IPS DF 19.7 (cell line): Measurements from ENCODE around the gene PCGF2.
"Not testable (repeated sequence)": the region's sequence is repeated elsewhere in the genome, so short reads cannot be mapped to it uniquely, and the experiment has no call there.

Experiments used
- DNase-seq: peaks from one replicate; pipeline ENCODE4 v3.0.0-alpha.2; 2013; ENCODE audit warnings: low read depth, low spot score

PCGF2 gene

GRCh38 chr17:38735161-38735997 lies 12.8 kb downstream of the PCGF2 start:
- DNase-seq = no peak

DNA sequence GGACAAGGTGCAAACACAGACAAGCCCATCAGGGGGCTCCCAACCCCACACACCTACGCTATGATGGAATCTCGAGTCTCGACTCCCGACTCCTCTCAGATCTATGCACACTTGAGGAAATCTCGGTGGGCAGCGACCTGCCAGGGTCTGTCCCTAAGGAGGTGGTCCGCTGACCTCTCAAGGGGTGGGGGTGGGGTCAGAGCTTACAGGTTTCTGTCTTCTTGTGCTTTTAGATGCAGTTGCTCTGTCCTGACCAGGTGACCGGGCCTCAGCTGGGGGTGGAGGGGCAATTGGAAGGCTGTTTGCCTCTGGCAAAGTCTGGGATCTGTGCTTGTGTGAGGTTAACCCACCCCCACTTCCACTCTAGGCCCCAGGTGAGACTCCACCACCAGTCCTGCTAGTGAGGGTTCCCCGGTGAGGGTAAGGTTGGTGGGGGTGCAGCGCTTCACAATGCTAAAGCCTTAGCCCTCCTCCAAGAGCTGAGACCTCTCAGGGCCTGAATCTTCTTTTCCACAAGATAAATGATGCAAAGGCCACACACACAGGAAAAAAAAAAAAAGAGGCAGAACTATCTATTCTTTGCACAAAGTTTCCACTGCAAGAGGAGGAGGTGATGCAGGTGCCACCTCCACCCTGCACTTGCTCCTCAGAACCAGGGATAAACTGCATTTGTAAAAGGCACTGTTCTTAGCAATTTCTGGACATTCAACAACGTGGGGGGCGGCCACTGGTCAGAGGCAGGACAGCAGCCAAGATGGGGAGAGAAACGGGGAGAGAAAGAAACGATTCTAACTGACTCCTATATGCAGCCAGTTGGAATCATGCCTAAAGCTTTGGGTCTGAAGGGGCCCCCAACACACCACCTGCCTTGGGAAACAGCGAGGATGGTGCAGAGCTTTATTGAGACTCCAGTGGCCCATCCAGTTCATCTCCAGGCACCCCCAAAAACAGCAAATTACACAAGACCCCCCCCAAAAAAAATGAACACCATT lies 13.9 kb downstream of the PCGF2 start:
- DNase-seq = no peak

- DNase-seq = no peak
Measured at GRCh38 chr17:38733282-38733981, 14.7 kb downstream of the PCGF2 start.

DNA sequence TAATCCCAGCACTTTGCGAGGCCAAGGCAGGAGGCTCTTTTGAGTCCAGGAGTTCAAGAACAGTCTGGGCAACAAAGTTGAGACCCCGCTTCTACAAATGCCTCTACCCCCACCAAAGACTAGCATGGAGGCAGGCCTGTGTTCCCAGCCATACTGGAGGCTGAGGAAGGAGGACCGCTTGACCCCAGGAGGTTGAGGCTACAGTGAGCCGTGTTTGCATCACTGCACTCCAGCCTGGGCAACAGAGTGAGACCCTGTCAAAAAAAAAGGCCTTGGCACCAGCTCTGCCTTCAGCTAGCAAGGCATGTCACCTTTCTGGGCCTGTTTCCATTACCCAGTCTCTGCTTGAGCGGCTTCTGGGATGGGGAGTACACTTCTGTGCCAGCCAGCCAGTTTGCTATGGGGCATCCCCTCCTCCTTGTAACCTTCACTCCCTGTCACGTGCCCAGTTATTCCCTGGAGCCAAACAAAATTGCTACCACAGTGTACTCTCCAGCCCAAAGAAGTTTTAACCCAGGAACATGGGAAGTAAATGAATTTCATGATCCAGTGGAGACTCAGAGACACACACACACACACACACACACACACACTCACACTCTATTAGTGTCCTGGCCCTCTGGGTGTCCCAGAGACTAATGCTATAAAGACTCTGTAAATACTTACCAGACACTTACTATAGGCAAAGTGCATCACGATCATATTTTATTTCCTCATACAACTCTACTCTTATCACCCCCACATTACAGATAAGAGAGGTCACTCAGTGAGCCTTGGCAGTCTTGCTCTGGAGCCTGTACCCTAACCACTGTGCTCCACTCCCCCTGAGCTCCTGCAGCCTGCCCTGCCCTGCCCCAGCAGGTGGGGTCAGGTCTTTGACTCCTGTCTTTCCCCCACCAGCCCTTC lies 15.5 kb downstream of the PCGF2 start:
- DNase-seq = no peak

DNA sequence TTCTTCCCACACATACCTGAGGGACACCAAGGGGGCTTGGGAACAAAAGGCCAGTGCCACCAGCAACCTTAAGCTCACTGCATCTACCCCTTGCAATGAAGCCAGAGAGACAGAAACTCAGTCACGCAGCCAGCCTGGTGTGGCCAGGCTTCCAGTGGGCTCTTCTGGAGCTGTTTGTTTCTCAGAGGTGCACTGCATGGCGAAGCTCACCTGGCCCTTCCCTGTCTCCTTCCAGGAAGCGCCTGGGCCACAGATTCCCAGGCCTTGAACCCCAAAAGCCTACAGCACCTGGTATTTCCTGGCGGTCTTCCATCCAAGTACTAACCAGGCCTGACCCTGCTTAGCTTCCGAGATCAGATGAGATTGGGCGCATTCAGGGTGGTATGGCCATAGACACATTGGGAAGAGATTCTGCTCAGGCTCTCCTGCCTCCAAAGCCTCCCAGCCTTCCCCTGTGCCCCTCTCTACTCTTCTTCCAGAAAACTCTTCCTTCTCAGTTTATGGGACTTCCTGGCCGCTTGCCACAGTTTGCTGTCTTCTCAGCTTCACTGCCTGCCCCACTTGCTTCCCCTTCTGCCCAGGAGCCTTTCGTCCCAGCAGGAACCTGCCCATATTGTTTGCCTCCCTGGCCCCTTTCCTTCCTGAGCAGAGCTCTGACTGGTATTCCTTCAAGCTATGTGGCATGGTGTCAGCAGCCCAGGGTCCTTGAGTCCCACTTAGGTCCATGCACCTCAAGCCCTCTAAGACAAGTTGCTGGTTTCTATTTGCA lies 16.4 kb downstream of the PCGF2 start:
- no peak for DNase-seq

GRCh38 chr17:38730526-38731379 lies 17.4 kb downstream of the PCGF2 start:
- DNase-seq = no peak

DNA sequence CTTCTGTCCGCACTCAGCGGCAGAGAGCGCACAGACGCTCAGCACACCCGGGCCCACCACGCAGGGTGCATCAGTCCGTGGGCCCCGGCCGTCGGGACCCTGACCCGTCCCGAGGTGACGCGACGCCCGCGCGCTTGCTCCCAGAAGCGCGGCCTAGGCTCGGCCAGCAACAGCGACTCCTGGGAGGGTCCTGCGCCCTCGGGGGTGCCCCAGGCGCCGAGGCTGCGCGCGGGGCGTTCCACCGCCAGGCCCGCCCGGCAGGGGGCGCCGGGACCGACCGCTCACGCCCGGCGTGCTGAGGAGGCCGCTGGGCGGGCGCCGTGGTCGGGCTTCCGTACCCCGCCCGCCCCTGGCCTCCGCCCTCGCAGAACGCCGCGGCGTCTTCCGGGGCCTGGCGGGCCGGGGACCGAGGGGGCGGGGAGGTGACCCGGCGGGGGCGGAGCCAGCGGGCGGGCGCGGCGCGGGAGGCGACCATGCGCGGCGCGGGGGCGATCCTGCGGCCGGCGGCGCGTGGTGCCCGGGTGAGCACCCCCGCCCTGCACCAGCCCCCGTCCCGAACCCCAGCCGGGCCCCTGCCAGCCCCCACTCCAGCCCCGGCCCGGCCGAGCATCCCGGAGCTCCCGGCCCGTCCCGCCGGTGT lies 18.1 kb downstream of the PCGF2 start, which contains the start of gene CISD3:
Gene CISD3, plus strand, starts transcription at position 456 of the 640 bp plus-strand sequence. Its CDS starts 18 bp downstream, at position 474.
- DNase-seq = no peak

- DNase-seq = no peak
Measured at GRCh38 chr17:38729368-38729885, 18.7 kb downstream of the PCGF2 start.

DNA sequence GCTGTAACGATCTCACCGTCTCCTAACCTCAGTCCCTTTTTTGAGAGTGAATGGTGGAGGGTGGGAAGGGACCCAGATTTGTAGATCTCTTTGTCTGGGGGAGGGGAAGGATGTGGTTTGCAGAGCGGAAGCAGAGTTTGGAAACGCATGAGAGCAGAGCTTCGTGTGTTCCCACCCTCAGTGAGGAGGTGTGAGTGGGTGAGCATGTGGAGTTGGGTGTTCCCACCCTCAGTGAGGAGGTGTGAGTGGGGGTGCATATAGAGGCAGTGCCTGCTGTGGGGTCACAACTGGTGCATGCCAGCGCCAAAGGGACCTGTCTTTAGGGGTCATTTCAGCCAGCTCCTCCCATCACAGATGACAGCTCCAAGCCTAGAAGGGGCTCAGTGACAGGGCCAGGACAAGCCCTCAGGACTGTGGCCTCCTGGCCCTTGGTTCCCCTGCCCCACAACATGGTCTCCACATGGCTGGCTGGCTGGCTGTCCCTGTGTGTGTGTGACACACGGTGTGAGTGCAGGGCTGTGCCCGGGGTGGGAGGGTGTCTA lies 19.8 kb downstream of the PCGF2 start:
- DNase-seq = no peak

DNA sequence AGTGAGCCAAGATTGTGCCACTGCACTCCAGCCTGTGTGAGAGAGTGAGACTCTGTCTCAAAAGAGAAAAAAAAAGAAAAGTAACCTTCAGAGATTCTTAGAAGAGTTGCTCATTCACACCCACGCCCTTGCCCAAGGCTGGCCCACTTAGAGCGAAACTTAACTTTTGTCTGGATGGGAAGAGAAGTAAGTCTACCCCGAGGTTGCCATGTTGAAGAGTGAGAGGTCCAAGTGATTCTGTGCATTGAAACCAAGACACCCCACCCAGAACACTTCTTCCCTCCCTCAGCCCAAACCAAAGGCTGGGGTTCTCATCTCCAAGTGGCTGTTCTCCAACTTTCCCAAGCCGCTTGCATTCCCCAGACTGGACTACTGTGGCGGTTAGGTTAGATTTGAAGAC lies 20.4 kb downstream of the PCGF2 start:
- DNase-seq = no peak

- not testable (repeated sequence) for DNase-seq
Measured at GRCh38 chr17:38726145-38726544, 22.0 kb downstream of the PCGF2 start.

DNA sequence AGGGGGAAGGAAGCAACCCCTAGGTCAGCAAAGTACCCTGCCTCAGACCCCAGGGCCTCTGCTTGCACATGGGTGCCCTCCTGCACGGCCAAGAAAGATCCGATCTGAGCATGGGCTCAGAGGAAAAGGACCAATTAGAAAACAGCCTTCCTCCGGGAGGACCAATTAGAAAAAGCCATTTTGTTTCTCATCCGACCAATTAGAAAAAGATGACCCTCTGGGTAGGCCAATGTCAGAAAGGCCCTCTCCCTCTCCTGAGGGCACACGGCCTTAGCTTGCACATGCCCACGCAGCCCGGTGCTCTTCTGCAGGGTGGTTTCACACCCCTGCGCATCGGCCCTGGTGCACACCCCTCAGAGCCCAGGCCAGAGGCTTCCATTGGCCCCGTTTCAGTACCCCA lies 23.1 kb downstream of the PCGF2 start:
- no peak for DNase-seq

GRCh38 chr17:38724337-38724988 lies 23.7 kb downstream of the PCGF2 start:
- DNase-seq = no peak

DNA sequence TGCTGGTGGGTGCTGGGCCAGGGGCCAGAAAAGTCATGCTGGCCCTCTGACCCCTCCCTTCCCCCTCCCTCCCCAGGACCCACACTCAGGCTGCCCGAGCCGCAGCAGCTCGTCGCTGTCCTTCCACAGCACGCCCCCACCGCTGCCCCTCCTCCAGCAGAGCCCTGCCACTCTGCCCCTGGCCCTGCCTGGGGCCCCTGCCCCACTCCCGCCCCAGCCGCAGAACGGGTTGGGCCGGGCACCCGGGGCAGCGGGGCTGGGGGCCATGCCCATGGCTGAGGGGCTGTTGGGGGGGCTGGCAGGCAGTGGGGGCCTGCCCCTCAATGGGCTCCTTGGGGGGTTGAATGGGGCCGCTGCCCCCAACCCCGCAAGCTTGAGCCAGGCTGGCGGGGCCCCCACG lies 26.3 kb downstream of the PCGF2 start:
- DNase-seq = no peak

GRCh38 chr17:38720941-38721340 lies 27.2 kb downstream of the PCGF2 start:
- no peak for DNase-seq

DNA sequence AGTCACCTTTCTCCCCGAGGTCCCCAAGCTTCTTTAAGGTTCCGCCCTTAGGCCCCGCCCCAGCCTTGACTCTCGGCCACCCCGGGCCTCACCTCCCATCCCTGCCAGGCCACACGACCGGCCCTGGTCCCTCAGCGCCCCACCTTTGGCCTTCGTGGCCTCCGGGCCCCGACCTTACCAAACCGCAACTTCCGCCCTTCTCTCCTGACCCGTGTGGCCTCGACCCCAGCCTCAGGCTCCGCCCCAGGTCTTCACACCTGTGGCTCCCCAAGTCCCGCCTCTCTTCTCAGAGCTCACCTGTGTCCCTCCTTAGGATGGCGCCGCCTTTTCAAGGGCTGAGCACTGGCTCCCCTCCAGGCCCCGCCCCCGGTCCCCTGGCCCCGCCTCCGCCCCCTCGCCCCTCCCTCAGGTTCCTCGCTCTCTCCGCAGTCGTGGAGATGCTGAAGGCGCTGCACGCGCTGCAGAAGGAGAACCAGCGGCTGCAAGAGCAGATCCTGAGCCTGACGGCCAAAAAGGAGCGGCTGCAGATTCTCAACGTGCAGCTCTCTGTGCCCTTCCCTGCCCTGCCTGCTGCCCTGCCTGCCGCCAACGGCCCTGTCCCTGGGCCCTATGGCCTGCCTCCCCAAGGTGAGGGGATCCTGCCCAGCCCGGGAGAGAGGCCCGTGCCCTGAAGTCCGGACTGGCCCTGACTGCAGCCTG lies 28.0 kb downstream of the PCGF2 start:
- DNase-seq = peak; percentile 82
